ENCODE measurements around the gene CCSER1. TPM values are rescaled to one million over a fixed set of nuclear protein-coding genes. Genes with fewer than 3 reads are reported as not detected.

Gene CCSER1
- total RNA-seq, 1 donor from 2014 or later: 11.9 TPM

GRCh38 chr4:90421161-90421560, 294.0 kb downstream of the CCSER1 start:
- Mint-ChIP-seq H3K4me1 (no peaks in the 10 kb centered on the region), H3K4me3 (no peak overlapping the region)

GRCh38 chr4:90425893-90426292, 298.7 kb downstream of the CCSER1 start:
- Mint-ChIP-seq H3K27ac (ENCODE audit: unreplicated experiment) (no peak overlapping the region), H3K36me3 (ENCODE audit: low read depth) (no peaks in the 10 kb centered on the region), H3K27me3 (ENCODE audit: low read depth) (no peaks in the 10 kb centered on the region), H3K4me1 (no peaks in the 10 kb centered on the region), H3K9me3 (no peaks in the 10 kb centered on the region), H3K4me3 (no peak overlapping the region)
- no peak for DNase-seq (ENCODE audit: low read depth, low spot score)
- TF ChIP-seq CTCF (conservative IDR thresholded peaks at IDR 0.05): no peak

More at GRCh38 chr4:90421161-90421560, 294.0 kb downstream of the CCSER1 start:
- no peak for TF ChIP-seq CTCF (conservative IDR thresholded peaks at IDR 0.05)
- H3K36me3 Mint-ChIP-seq (ENCODE audit: low read depth): no peaks in the 10 kb centered on the region
- H3K27me3 Mint-ChIP-seq (ENCODE audit: low read depth): no peaks in the 10 kb centered on the region
- H3K27ac Mint-ChIP-seq (ENCODE audit: unreplicated experiment): no peak overlapping the region
- no peaks in the 10 kb centered on the region for H3K9me3 Mint-ChIP-seq
- DNase-seq (ENCODE audit: low read depth, low spot score): no peak

GRCh38 chr4:90438522-90438921, 311.3 kb downstream of the CCSER1 start:
- Mint-ChIP-seq H3K36me3 (ENCODE audit: low read depth) (no peaks in the 10 kb centered on the region), H3K4me3 (no peak overlapping the region), H3K27me3 (ENCODE audit: low read depth) (no peaks in the 10 kb centered on the region), H3K4me1 (no peaks in the 10 kb centered on the region), H3K9me3 (no peaks in the 10 kb centered on the region), H3K27ac (ENCODE audit: unreplicated experiment) (no peak overlapping the region)
- TF ChIP-seq CTCF (conservative IDR thresholded peaks at IDR 0.05): no peak
- no peak for DNase-seq (ENCODE audit: low read depth, low spot score)

- no peak for TF ChIP-seq CTCF (conservative IDR thresholded peaks at IDR 0.05)
- Mint-ChIP-seq H3K27me3 (ENCODE audit: low read depth) (no peaks in the 10 kb centered on the region), H3K36me3 (ENCODE audit: low read depth) (no peaks in the 10 kb centered on the region), H3K9me3 (no peaks in the 10 kb centered on the region), H3K4me1 (no peaks in the 10 kb centered on the region), H3K4me3 (no peak overlapping the region), H3K27ac (ENCODE audit: unreplicated experiment) (no peak overlapping the region)
- no peak for DNase-seq (ENCODE audit: low read depth, low spot score)
These were observed 314.6 kb downstream of the CCSER1 start for GRCh38 chr4:90441770-90442169.

- no peak for TF ChIP-seq CTCF (conservative IDR thresholded peaks at IDR 0.05)
- Mint-ChIP-seq H3K36me3 (ENCODE audit: low read depth) (no peaks in the 10 kb centered on the region), H3K4me3 (no peak overlapping the region), H3K27ac (ENCODE audit: unreplicated experiment) (no peak overlapping the region), H3K27me3 (ENCODE audit: low read depth) (no peaks in the 10 kb centered on the region), H3K9me3 (no peaks in the 10 kb centered on the region), H3K4me1 (no peaks in the 10 kb centered on the region)
- DNase-seq (ENCODE audit: low read depth, low spot score): no peak
These were observed 315.4 kb downstream of the CCSER1 start for GRCh38 chr4:90442619-90443018.

GRCh38 chr4:90443231-90443630, 316.0 kb downstream of the CCSER1 start:
- Mint-ChIP-seq H3K4me1 (no peaks in the 10 kb centered on the region), H3K27ac (ENCODE audit: unreplicated experiment) (no peak overlapping the region), H3K36me3 (ENCODE audit: low read depth) (no peaks in the 10 kb centered on the region), H3K4me3 (no peak overlapping the region), H3K9me3 (no peaks in the 10 kb centered on the region), H3K27me3 (ENCODE audit: low read depth) (no peaks in the 10 kb centered on the region)
- TF ChIP-seq CTCF (conservative IDR thresholded peaks at IDR 0.05): no peak
- DNase-seq (ENCODE audit: low read depth, low spot score): no peak
